Measurements from ENCODE around the gene SKAP2.
A peak's percentile ranks its signal among the peaks of the same experiment; 100 is the strongest.

SKAP2 gene

DNA sequence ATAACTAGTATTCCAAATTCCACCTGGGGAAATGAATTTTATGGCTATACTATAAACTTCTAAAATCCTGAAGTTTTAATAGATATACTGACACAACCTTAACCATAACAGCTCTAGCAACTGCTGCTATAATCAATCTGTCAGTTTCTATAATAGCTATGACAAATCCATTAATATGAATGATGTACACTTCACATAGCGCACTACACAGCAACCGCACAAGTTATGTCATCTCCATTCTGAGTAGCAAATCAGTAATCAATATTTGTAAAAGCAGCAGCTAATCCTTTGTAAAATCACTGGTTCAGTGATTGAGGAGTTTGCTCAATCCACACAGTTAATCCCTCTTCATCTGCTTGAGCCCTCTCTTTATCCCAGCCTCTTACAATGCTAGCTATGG lies 105.3 kb downstream of the SKAP2 start:
- no peak for DNase-seq

DNA sequence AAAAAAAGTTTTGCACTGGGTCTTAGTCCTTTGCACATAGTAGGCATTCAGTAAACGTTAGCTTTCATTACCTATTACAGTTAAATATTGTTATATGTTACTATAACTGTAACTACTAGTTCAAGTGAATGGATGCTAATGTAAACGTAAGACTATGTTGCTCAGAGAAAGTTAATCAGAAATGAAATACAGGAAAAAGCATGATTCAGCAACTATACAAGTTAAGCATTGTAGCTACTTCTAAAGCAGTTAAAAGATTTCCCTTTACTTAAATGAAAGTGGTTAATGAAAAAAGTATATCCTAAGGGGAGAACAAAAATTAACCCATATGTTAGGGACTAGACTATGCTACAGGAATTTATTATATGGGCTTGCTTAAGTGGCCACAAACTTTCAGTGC lies 121.2 kb downstream of the SKAP2 start:
- DNase-seq = no peak

GRCh38 chr7:26735976-26736600 lies 128.3 kb downstream of the SKAP2 start:
- no peak for DNase-seq

DNA sequence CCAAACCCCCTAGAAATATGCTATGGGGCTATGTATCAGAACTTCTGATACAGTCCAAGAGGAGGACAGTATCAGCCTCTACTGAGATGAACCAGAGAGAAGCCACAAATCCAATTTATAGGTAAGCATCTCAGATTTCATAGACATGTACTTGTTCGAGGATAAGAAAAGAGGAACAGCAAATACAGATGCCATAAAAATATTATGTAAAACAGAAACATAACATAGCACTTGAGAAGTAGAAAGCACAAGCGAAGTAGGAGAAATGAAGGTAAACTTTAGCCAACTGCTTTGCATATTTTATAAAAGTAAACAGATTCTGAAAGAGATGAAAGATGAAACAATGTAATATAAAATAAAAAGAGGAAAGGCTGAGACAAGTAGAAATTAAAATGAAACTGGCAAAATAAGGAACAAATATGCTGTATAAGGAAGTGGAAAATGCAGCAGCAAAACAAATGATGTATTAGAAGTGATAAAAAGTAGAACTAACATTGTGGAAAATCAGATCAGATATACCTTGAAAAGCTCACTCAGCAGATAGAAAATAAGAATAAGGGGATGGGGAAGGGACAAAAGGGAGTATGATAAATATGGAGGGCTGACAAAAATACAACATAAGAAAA lies 135.1 kb downstream of the SKAP2 start:
- DNase-seq = no peak

- no peak for DNase-seq
Measured at GRCh38 chr7:26726051-26726450, 138.3 kb downstream of the SKAP2 start.

- DNase-seq = no peak
Measured at GRCh38 chr7:26724795-26725194, 139.6 kb downstream of the SKAP2 start.

- DNase-seq = no peak
Measured at GRCh38 chr7:26723129-26723528, 141.3 kb downstream of the SKAP2 start.

- no peak for DNase-seq
Measured at GRCh38 chr7:26721450-26721849, 142.9 kb downstream of the SKAP2 start.

GRCh38 chr7:26718063-26718462 lies 146.3 kb downstream of the SKAP2 start:
- DNase-seq = no peak

GRCh38 chr7:26714438-26714837 lies 150.0 kb downstream of the SKAP2 start:
- DNase-seq = no peak

GRCh38 chr7:26714006-26714405 lies 150.4 kb downstream of the SKAP2 start:
- no peak for DNase-seq

- DNase-seq = no peak
Measured at GRCh38 chr7:26709210-26709990, 155.0 kb downstream of the SKAP2 start.

- DNase-seq = peak; percentile 93
Measured at GRCh38 chr7:26705567-26705966, 158.8 kb downstream of the SKAP2 start.

GRCh38 chr7:26704786-26705185 lies 159.6 kb downstream of the SKAP2 start:
- DNase-seq = no peak

DNA sequence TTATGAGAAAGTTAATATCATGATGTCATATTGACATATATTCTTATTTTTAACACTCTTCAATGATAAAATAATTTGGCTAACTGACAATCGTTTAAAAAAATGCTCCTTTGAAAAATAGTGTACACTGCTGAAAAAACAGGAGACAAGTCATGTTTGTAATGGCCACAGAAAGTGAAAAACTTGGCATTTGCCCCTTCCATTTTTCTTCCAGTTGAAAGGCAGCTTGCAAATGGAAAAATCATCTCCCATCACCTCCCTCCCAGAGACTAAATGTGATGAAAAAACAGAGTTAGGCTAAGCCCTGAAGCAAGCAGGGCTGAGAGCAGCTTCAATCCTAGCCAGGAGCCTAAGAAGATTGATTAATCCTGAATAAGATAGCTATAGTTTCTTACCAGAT lies 160.4 kb downstream of the SKAP2 start:
- DNase-seq = no peak

- no peak for DNase-seq
Measured at GRCh38 chr7:26700893-26701292, 163.5 kb downstream of the SKAP2 start.

GRCh38 chr7:26700386-26700785 lies 164.0 kb downstream of the SKAP2 start:
- DNase-seq = no peak

DNA sequence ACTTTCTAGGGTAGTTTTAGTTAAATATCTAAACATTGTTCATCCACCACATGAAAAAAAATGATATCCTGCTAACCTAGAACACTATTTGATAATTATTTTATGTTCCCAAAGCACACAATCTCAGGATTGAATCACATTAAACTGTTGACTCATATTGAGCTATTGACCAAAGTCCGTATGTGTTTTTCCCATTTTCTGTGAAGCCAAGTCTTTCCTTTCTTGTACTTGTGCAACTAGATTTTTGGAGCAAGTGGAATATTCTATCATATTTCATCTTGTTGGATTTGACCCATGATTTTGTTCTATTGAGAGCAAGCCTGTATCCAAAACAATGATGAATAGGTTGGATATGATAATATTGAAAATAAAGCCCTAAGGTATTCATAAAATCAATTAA lies 164.6 kb downstream of the SKAP2 start:
- no peak for DNase-seq

DNA sequence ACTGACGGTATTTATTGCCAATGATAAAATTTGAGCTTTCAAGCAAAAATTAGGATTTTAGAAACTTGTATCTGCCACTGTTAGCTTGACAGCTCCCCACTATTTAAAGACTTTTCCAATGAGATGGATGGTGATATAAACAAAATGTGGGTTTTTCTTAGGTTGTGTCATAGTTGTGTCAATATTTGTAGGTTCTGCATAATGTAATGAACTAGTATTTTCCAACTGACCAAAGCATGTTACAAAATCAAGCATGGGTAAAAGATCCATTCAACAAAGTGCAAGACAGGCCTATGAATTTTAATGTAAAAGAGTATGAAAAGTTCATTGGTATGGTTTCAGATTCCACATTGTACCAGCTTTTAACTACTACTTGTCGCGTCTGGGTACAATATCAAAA lies 165.6 kb downstream of the SKAP2 start:
- DNase-seq = no peak

GRCh38 chr7:26698194-26698593 lies 166.2 kb downstream of the SKAP2 start:
- no peak for DNase-seq

DNA sequence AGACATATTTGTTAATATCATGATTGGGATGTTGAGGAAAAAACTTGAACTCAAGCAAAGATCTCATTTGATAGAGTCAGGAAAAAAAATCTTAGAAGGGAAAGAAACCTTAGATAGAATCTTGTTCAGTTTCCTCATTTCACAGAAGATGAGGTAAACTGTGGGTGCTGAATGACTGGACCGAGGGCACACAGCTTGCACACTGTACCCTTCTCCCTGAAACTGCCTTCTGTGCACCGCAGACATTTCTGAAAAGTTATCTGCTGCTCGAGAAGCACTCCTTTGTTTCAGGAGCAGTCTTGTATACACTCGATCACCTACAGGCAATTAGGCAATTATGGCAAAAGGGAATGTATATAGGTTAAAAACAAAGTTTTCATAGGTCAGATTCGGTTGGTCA lies 167.4 kb downstream of the SKAP2 start:
- no peak for DNase-seq

- DNase-seq = no peak
Measured at GRCh38 chr7:26696161-26696560, 168.2 kb downstream of the SKAP2 start.

GRCh38 chr7:26694713-26695112 lies 169.7 kb downstream of the SKAP2 start:
- no peak for DNase-seq

DNA sequence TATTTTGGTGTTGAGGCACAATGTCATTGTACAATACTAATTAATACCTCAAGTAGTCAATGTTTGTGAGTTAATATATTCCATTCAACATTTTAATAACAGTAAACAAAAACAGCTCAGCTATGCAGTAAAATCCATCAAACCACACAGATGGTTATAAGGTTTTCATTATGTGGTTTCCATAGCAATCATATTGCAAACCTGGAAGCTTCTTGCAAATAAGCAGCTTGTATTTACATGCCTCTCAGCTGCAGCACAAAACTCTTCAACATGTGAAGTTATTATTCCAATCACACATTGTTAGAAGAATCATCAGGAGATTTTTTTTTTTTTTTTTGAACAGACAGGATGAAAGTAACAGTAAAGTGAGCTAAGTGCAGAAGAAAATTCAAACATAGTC lies 170.2 kb downstream of the SKAP2 start:
- DNase-seq = peak; percentile 70
